Large intestine (tissue), 3 donors: ENCODE results near the gene QRFPR. TPM values are rescaled to one million over a fixed set of nuclear protein-coding genes. Genes with fewer than 3 reads are reported as not detected.

Source experiments
- DNase-seq, 2 donors: peaks; one replicate each; pipeline versions ENCODE4 v3.0.0 to v3.0.0-alpha.2; 2013
- H3K27ac ChIP-seq: one replicate; pipeline ENCODE4 v1.5.1; 2013; ENCODE audit warnings: low read length
- H3K27me3 ChIP-seq: 2 replicates; pipeline ENCODE4 v1.6.1; 2013; ENCODE audit warnings: low read length; ENCODE audit not compliant: control insufficient read depth, insufficient read depth
- H3K36me3 ChIP-seq: 2 replicates; pipeline ENCODE4 v1.6.1; 2013; ENCODE audit warnings: low read length; ENCODE audit not compliant: control insufficient read depth, insufficient read depth
- H3K4me1 ChIP-seq: one replicate; pipeline ENCODE4 v1.6.1; 2013; ENCODE audit warnings: low read length; ENCODE audit not compliant: control insufficient read depth, insufficient read depth
- H3K4me3 ChIP-seq: one replicate; pipeline ENCODE4 v1.5.1; 2013; ENCODE audit warnings: low read length
- H3K9me3 ChIP-seq: one replicate; pipeline ENCODE4 v1.6.1; 2013; ENCODE audit warnings: mild to moderate bottlenecking, low read depth, low read length, moderate library complexity; ENCODE audit not compliant: control insufficient read depth
- WGBS: methylation state at CpG from one replicate; pipeline ENCODE4 v1.1.5; 2013; ENCODE audit warnings: low lambda C conversion rate; ENCODE audit not compliant: insufficient coverage; 5-methylcytosine and 5-hydroxymethylcytosine counted together
- polyA plus RNA-seq: library from polyadenylated mRNA; unstranded; fragments of 120-200 nt; gene quantifications from one replicate; pipeline ENCODE4 v1.2.1, GENCODE V29; 2013

QRFPR gene
- polyA plus RNA-seq, 1 donor: 0.97 TPM

- WGBS: 80% methylated on average over 2 of the region's 3 CpGs
- H3K9me3 ChIP-seq: peaks cover 11% of the 10 kb centered on the region
- DNase-seq: no peak
- no peak overlapping the region for H3K4me3 ChIP-seq
- peaks cover 39% of the 10 kb centered on the region for H3K27me3 ChIP-seq
- no peaks in the 10 kb centered on the region for H3K4me1 ChIP-seq
- H3K27ac ChIP-seq: no peak overlapping the region
- H3K36me3 ChIP-seq: no peaks in the 10 kb centered on the region
Observed at GRCh38 chr4:121379276-121379675, 1.5 kb downstream of the QRFPR start.

GRCh38 chr4:121377076-121377475, 3.7 kb downstream of the QRFPR start:
- Histone ChIP-seq H3K4me3 (no peak overlapping the region), H3K27ac (no peak overlapping the region), H3K36me3 (no peaks in the 10 kb centered on the region), H3K27me3 (peaks cover 36% of the 10 kb centered on the region), H3K9me3 (peaks cover 11% of the 10 kb centered on the region), H3K4me1 (no peaks in the 10 kb centered on the region)
- WGBS: no CpG with 5 or more reads among the region's 2 CpGs
- no peak for DNase-seq

- WGBS: 88% methylated on average over 1 of the region's 2 CpGs
- H3K4me1 ChIP-seq: no peaks in the 10 kb centered on the region
- no peaks in the 10 kb centered on the region for H3K36me3 ChIP-seq
- peaks cover 32% of the 10 kb centered on the region for H3K27me3 ChIP-seq
- DNase-seq: no peak
- peaks cover 11% of the 10 kb centered on the region for H3K9me3 ChIP-seq
- H3K4me3 ChIP-seq: no peak overlapping the region
- H3K27ac ChIP-seq: no peak overlapping the region
Observed at GRCh38 chr4:121376556-121376955, 4.3 kb downstream of the QRFPR start.

GRCh38 chr4:121376097-121376496, 4.7 kb downstream of the QRFPR start:
- H3K27me3 ChIP-seq: peaks cover 27% of the 10 kb centered on the region
- WGBS: no CpG with 5 or more reads among the region's 1 CpG
- no peaks in the 10 kb centered on the region for H3K36me3 ChIP-seq
- H3K4me1 ChIP-seq: no peaks in the 10 kb centered on the region
- no peak overlapping the region for H3K27ac ChIP-seq
- DNase-seq: no peak
- H3K9me3 ChIP-seq: peaks cover 11% of the 10 kb centered on the region
- no peak overlapping the region for H3K4me3 ChIP-seq

GRCh38 chr4:121375262-121375661, 5.6 kb downstream of the QRFPR start:
- peaks cover 3% of the 10 kb centered on the region for H3K9me3 ChIP-seq
- H3K4me3 ChIP-seq: no peak overlapping the region
- H3K4me1 ChIP-seq: no peaks in the 10 kb centered on the region
- no peaks in the 10 kb centered on the region for H3K36me3 ChIP-seq
- H3K27ac ChIP-seq: peak overlapping the region; percentile 21
- DNase-seq: peak; percentile 27 to 68
- H3K27me3 ChIP-seq: peaks cover 19% of the 10 kb centered on the region

DNA sequence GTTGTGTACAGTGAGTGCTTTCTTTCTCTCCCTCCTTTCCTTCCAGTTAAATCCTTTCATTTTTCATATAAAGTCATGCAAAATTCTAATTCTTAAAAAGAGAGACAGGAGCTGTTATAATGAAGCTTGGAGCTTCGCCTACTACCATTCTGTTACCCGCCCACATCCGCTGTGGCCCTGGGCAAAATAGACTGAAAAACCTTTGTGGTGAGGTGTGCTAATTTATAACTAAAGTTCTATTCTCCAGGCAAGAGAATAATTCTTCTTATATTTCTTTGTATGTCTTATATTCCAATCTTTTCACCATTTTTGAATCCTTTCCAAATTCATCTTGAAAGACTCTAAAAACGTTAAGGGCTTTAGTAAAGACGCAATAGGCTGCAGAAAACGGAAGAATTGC, 7.0 kb downstream of the QRFPR start:
- no peak for DNase-seq
- Histone ChIP-seq H3K4me1 (no peaks in the 10 kb centered on the region), H3K4me3 (no peak overlapping the region), H3K36me3 (no peaks in the 10 kb centered on the region), H3K27me3 (peaks cover 6% of the 10 kb centered on the region), H3K27ac (no peak overlapping the region), H3K9me3 (no peaks in the 10 kb centered on the region)
- WGBS: 91% methylated on average over 4 of the region's 6 CpGs

DNA sequence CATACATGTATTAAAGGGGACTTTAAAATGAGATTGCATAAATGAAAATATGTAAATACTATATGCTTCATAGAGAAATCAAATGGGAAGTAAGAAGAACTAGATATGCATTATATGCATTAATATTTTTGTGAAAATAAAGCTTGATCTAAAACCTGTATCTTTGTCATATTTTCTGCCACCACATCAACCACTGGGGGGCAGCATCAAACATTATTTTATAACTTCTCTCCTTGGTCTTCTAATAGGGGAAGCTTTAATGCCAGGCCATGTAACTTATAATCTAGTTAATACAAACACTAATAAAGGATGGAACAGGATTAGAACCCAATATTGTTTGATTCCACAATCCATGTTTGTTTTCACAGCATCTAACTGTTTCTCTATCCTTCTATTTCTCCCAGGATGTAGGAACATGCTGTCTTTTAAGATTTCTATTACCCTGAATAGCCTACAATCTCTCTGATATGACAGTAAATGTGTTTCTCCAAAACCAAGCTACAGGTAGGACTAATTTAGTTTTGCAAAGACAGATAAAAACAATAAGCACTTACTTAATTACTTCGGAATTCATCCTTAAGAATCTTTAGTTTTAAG, 10.0 kb downstream of the QRFPR start:
- no peak overlapping the region for H3K27ac ChIP-seq
- no peak for DNase-seq
- peaks cover 2% of the 10 kb centered on the region for H3K27me3 ChIP-seq
- no peaks in the 10 kb centered on the region for H3K36me3 ChIP-seq
- WGBS: no CpG with 5 or more reads among the region's 1 CpG
- no peaks in the 10 kb centered on the region for H3K4me1 ChIP-seq
- no peaks in the 10 kb centered on the region for H3K9me3 ChIP-seq
- no peak overlapping the region for H3K4me3 ChIP-seq

DNA sequence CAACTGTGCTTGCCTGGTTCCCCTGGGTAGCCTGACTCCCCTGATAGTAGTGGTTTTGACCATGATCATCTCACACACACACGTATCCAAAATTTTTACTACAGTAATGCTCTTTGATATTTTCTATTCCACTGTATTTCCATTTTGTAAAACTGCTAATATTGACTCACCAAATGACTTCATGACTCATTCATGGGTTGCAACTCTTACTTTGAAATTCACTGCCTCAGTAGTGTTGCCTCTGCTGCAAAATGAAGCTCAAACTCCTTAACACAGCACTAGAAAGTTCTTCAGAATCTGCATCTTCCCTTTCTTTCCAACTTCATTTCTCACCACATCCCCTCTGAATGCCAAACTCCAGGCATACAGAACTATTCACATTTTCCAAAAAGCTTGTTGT, 20.3 kb downstream of the QRFPR start:
- DNase-seq: no peak
- WGBS: no CpG with 5 or more reads among the region's 1 CpG
- H3K27ac ChIP-seq: no peak overlapping the region
- no peaks in the 10 kb centered on the region for H3K4me1 ChIP-seq
- no peak overlapping the region for H3K4me3 ChIP-seq
- H3K36me3 ChIP-seq: no peaks in the 10 kb centered on the region
- H3K9me3 ChIP-seq: no peaks in the 10 kb centered on the region
- H3K27me3 ChIP-seq: no peaks in the 10 kb centered on the region

GRCh38 chr4:121358473-121358872, 22.3 kb downstream of the QRFPR start:
- Histone ChIP-seq H3K27me3 (no peaks in the 10 kb centered on the region), H3K27ac (no peak overlapping the region), H3K9me3 (no peaks in the 10 kb centered on the region), H3K36me3 (no peaks in the 10 kb centered on the region), H3K4me1 (no peaks in the 10 kb centered on the region), H3K4me3 (no peak overlapping the region)
- no peak for DNase-seq

DNA sequence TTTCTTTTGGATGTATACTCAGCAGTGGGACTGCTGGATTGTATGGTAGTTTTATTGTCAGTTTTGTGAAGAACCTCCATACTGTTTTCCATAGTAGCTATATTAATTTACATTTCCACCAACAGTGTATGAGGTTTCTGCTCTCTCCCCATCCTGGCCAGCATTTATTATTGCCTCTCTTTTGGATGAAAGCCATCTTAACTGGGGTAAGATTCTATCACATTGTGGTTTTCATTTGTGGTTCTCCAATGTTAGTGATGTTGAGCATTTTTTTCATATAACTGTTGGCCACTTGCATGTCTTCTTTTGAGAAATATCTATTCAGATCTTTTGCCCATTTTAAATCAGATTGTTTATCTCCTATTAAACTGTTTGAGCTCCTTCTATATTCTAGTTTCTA, 27.6 kb downstream of the QRFPR start:
- H3K4me1 ChIP-seq: no peaks in the 10 kb centered on the region
- H3K36me3 ChIP-seq: no peaks in the 10 kb centered on the region
- no peak for DNase-seq
- H3K9me3 ChIP-seq: no peaks in the 10 kb centered on the region
- H3K27ac ChIP-seq: no peak overlapping the region
- no peaks in the 10 kb centered on the region for H3K27me3 ChIP-seq
- H3K4me3 ChIP-seq: no peak overlapping the region

DNA sequence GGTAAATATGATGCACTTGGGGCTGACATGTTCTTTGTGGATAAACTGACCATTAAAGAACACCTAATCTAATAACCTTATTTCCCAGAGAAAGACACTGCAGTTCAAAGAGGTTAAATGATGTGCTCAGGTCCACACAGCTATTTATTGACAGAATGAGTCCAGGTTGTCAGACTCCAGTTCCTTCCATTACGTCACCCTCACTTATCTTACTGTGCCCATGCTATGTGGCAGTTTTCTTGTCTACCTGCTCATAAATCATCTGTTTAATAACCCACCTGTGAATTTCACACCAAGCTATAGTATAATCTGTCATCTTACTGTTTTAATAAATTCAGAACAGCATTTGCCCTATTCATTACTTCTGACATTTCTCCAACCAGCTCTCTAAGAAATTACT, 36.7 kb downstream of the QRFPR start:
- WGBS: no CpG with 5 or more reads among the region's 1 CpG
- no peaks in the 10 kb centered on the region for H3K4me1 ChIP-seq
- H3K27ac ChIP-seq: no peak overlapping the region
- DNase-seq: peak; percentile 70 to 71
- H3K9me3 ChIP-seq: no peaks in the 10 kb centered on the region
- H3K27me3 ChIP-seq: no peaks in the 10 kb centered on the region
- no peak overlapping the region for H3K4me3 ChIP-seq
- H3K36me3 ChIP-seq: no peaks in the 10 kb centered on the region
